ENCODE results near the gene MARK4. TPM values are rescaled to one million over a fixed set of nuclear protein-coding genes. Genes with fewer than 3 reads are reported as not detected.

MARK4 gene
- total RNA-seq, 4 donors from 2014 or later, result 11.0 to 40.8 (median 13.2) TPM

DNA sequence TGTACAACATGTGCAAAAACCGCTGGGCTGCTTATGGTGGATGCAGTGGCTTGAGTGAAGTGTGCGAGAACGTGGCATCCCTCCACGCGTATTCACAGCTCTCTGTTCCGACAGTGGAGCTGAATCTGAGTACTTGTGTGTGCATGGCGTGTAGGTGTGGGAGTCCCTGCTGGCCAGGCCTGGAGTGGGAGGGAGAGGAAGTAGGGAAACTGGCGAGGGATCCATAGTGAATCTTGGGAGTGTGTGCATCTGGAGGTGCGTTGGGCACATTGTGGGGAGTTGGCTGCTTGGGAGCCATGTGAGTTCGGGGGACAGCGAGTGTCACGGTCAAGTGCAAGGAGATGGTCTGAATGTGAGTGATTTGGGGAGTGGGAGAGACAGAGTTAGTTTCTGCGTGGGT is 91.8 kb downstream of the MARK4 start:
- in situ Hi-C loops (cut with MboI; ENCODE audit: low pct_ligation_motif_present in 1 of 4, low pct_unique_long_range_greater_than_20kb in 1 of 4, low sequenced_read_pairs in 3 of 4) (no loop called here), intact Hi-C loops (cut with DNase I; ENCODE audit: low total_unique reads) (loop anchor here (10.0 kb wide), 1 partner anchor 238 kb away; no protein-coding TSS in a partner anchor)
- no peaks in the 10 kb centered on the region for H3K36me3 ChIP-seq
- H3K4me1 ChIP-seq, result peaks cover 0 to 12% (median 8%) of the 10 kb centered on the region in 4 donors
- no peak for DNase-seq
- no peak overlapping the region for H3K27ac ChIP-seq
- H3K9me3 ChIP-seq, result no peaks in the 10 kb centered on the region
- TF ChIP-seq POLR2A (IDR thresholded peaks at IDR 0.05), result no peak
- no peak for TF ChIP-seq POLR2AphosphoS5 (IDR thresholded peaks at IDR 0.05)
- no peak for TF ChIP-seq EP300 (IDR thresholded peaks at IDR 0.05; ENCODE audit: low read depth)
- no peak for TF ChIP-seq CTCF (IDR thresholded peaks at IDR 0.05)
- 80 to 90% methylated on average over 5 to 13 of the region's 13 CpGs for WGBS, 2 donors (ENCODE audit: low coverage in 1 of 2)
- H3K4me3 ChIP-seq, result no peak overlapping the region
- H3K27me3 ChIP-seq, result peaks cover 81% of the 10 kb centered on the region

- Histone ChIP-seq H3K36me3 (no peaks in the 10 kb centered on the region), H3K27ac (no peak overlapping the region), H3K4me3 (no peak overlapping the region), H3K4me1 (peaks cover 0 to 9% (median 8%) of the 10 kb centered on the region in 4 donors), H3K27me3 (peaks cover 72% of the 10 kb centered on the region), H3K9me3 (no peaks in the 10 kb centered on the region)
- no peak for TF ChIP-seq CTCF (IDR thresholded peaks at IDR 0.05)
- TF ChIP-seq POLR2AphosphoS5 (IDR thresholded peaks at IDR 0.05), result no peak
- TF ChIP-seq POLR2A (IDR thresholded peaks at IDR 0.05), result no peak
- TF ChIP-seq EP300 (IDR thresholded peaks at IDR 0.05; ENCODE audit: low read depth), result no peak
- in situ Hi-C loops (cut with MboI; ENCODE audit: low pct_ligation_motif_present in 1 of 4, low pct_unique_long_range_greater_than_20kb in 1 of 4, low sequenced_read_pairs in 3 of 4) (no loop called here), intact Hi-C loops (cut with DNase I; ENCODE audit: low total_unique reads) (loop anchor here (10.0 kb wide), 1 partner anchor 240 kb away; no protein-coding TSS in a partner anchor)
- no peak for DNase-seq
- WGBS, 2 donors (ENCODE audit: low coverage in 1 of 2), result 26% methylated on average over 15 of the region's 15 CpGs; no CpG with 5 or more reads in 1 of the 2 donors
Observed at GRCh38 chr19:45344621-45345505, 93.8 kb downstream of the MARK4 start.

- in situ Hi-C loops (cut with MboI; ENCODE audit: low pct_ligation_motif_present in 1 of 4, low pct_unique_long_range_greater_than_20kb in 1 of 4, low sequenced_read_pairs in 3 of 4), result no loop called here
- WGBS, 2 donors (ENCODE audit: low coverage in 1 of 2), result 61% methylated on average over 15 of the region's 15 CpGs; no CpG with 5 or more reads in 1 of the 2 donors
- TF ChIP-seq POLR2A (IDR thresholded peaks at IDR 0.05), result no peak
- TF ChIP-seq EP300 (IDR thresholded peaks at IDR 0.05; ENCODE audit: low read depth), result no peak
- no peak for TF ChIP-seq POLR2AphosphoS5 (IDR thresholded peaks at IDR 0.05)
- TF ChIP-seq CTCF (IDR thresholded peaks at IDR 0.05), result no peak
- no peak overlapping the region for H3K4me3 ChIP-seq
- DNase-seq, result no peak
- H3K4me1 ChIP-seq, result peaks cover 0 to 5% (median 4%) of the 10 kb centered on the region in 4 donors
- intact Hi-C loops (cut with DNase I; ENCODE audit: low total_unique reads), result loop anchor here (10.0 kb wide), 1 partner anchor 241 kb away; no protein-coding TSS in a partner anchor
- H3K27me3 ChIP-seq, result peaks cover 66% of the 10 kb centered on the region
- no peak overlapping the region for H3K27ac ChIP-seq
- no peaks in the 10 kb centered on the region for H3K9me3 ChIP-seq
- no peaks in the 10 kb centered on the region for H3K36me3 ChIP-seq
Observed at GRCh38 chr19:45345506-45345860, 94.4 kb downstream of the MARK4 start.

DNA sequence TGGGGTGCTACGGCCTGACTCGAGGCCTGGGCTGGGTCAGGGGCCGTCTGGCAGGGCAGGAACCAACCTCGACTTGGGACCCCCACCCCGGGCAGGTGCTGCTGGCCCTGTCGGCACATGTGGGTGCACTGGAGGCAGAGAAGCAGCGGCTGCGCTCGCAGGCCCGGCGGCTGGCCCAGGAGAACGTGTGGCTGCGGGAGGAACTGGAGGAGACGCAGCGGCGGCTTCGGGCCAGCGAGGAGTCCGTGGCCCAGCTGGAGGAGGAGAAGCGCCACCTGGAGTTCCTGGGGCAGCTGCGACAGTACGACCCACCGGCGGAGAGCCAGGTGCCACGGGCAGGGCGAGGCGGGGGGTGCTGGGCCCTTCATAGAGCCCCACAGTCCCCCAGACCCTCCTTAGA is 95.4 kb downstream of the MARK4 start:
- no peaks in the 10 kb centered on the region for H3K36me3 ChIP-seq
- peaks cover 59% of the 10 kb centered on the region for H3K27me3 ChIP-seq
- no peak for DNase-seq
- no peaks in the 10 kb centered on the region for H3K4me1 ChIP-seq
- intact Hi-C loops (cut with DNase I; ENCODE audit: low total_unique reads), result loop anchor here (10.0 kb wide), 1 partner anchor 242 kb away; no protein-coding TSS in a partner anchor
- 19% methylated on average over 7 of the region's 27 CpGs; no CpG with 5 or more reads in 1 of the 2 donors for WGBS, 2 donors (ENCODE audit: low coverage in 1 of 2)
- TF ChIP-seq CTCF (IDR thresholded peaks at IDR 0.05), result no peak
- no peak for TF ChIP-seq POLR2AphosphoS5 (IDR thresholded peaks at IDR 0.05)
- H3K27ac ChIP-seq, result no peak overlapping the region
- no peaks in the 10 kb centered on the region for H3K9me3 ChIP-seq
- H3K4me3 ChIP-seq, result no peak overlapping the region
- in situ Hi-C loops (cut with MboI; ENCODE audit: low pct_ligation_motif_present in 1 of 4, low pct_unique_long_range_greater_than_20kb in 1 of 4, low sequenced_read_pairs in 3 of 4), result no loop called here

All from transverse colon (tissue), 4 donors.